Glomerular visceral epithelial cell (primary cell): ENCODE measurements around the gene SCAF11.

Experiments
- DNase-seq: peaks from one replicate; pipeline ENCODE4 v3.0.0-alpha.2; 2016; ENCODE audit errors: extremely low spot score

SCAF11 gene

DNA sequence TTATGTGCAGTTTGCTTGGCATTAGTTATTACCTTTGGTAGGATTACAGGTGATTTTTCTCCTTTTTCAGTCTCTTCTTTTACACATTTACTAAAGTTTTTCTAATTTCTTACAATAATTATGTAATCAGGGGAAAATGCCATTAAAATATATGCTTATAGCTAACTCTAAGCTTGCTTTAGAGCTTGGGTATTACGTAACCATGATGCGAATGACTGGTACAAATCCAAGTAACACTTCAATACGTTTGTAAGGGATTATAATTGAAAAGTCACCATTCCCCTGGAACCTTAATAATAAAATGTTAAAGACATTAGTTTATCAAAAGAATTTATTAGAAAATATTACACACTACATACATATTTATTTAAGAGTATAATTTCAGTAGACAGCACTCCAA, 71.6 kb downstream of the SCAF11 start:
- DNase-seq: no peak

GRCh38 chr12:45915405-45915804, 75.0 kb downstream of the SCAF11 start:
- DNase-seq: no peak

DNA sequence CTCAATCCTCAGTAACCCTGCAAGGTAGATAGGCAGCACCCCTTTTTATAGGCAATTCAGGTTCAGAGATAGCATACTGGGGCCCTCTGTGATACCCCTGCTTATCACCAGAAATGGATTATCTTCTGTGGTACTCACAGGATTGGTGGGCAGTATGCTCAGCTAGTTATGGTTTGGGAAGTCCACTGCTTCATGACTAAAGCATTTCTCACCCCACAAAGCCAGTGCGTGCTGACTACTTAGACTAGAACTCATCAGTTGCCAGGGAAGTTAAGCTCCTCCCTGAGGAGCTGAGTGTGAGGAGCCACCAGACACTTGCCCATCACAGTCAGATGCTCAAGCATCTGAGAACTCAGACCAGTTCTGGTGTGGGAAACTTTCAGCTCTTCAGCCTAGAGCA, 76.3 kb downstream of the SCAF11 start:
- DNase-seq: peak; percentile 73

GRCh38 chr12:45913631-45914030, 76.7 kb downstream of the SCAF11 start:
- no peak for DNase-seq

DNA sequence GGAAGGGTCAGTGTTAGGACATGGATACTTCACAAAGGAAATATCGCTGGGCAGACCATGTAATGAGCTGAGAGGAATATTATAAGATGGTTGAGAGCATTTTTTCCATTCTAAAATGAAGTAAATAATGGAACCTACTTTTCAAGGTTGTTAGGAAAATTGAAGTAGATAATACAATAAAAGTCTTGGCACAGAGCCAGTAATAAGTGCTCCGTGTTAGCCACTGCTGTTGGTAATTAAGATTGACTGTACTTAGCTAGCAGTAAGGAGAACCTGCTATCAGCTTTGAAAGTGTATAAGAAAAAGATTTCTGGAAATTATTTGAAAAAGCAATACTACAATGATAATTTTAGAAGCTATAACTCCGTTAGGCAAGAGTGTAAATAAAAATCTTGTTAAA, 77.6 kb downstream of the SCAF11 start:
- no peak for DNase-seq

GRCh38 chr12:45909041-45909713, 81.2 kb downstream of the SCAF11 start:
- no peak for DNase-seq

DNA sequence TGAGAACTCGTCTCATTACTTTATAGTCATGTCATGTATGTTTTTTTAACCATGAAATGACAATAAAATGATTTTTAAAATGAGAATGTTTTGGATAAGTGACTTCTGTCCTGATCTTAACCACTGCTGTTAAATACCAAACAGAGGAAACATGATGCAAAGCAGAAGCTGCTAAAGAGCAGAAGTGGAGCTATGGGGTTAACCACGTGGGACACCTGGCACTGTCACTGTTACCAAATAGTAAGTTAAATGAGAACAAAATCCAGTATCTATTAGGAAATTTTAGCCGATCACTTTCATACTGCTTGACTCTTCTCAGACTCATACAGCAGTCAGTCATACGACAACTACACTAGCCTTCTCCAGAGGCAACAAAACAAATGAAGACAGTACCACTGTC, 82.4 kb downstream of the SCAF11 start:
- DNase-seq: no peak

DNA sequence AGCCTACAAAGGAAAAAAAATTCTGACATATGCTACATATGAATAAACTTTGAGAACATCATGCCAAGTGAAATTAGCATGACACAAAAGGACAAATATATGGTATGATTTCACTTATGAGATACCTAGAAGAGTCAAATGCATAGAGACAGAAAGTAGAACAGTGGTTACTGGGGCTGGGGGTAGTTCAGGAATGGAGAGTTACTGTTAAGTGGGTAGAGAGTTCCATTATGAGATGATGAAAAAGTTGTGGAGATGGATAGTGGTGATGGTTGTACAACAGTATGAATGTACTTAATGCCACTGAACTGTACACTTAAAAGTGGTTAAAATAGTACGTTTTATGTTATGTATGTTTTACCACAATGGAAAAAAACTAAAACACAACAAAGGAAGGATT, 92.3 kb downstream of the SCAF11 start:
- DNase-seq: no peak

GRCh38 chr12:45895961-45896360, 94.4 kb downstream of the SCAF11 start:
- no peak for DNase-seq

DNA sequence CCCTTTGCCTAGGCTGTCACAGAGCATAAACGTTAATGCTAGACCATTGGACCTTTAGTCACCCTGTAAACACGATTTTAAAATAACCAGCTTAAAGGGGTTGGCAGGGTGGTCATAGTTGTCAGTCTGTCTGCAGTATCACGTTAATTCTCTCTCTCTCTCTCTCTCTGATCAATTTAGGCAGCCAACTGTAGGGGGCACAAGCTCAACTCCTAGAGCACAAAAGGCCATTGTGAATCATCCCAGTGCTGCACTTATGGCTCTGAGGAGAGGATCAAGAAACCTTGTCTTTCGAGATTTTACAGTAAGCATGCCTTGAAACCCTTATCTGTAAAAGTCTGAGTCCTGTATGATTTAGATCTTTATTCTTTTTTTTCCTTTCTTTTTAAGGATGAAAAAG, 97.1 kb downstream of the SCAF11 start:
- no peak for DNase-seq

DNA sequence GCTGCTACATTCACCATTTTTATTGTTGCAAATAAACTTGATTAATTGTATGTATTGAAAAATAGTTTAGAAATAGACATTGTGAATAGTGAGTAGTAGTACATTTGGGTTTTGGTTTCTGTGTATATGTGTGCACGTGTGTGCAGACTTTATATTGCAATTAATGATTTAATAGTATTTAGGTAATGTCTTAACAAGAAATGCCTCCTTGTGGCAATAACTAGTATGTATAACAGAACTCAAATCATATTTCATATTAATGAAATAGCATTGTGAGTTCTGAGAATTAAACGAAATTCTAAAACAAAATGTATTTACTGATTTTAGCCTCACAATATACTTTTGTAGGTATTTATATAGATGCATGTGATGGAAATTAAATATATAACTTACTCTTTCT, 100.1 kb downstream of the SCAF11 start:
- DNase-seq: no peak

DNA sequence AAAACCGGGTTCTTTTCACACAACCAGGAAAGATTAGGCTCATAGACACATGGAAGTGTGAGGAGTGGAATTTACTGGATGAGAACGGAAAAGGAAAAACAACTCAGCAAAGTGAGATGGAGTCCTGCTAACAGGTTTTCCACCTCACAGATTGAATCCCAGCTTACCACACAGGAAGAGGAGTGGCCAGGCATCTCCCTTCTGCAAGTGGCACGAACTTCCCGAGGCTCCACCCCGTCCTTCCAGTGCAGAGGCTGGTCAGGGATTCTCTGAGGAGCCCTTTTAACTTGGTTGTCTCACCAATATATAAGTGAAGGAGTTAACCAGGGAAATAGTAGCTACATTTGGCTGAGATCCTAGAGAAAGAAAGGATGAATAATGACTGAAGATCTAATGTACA, 102.8 kb downstream of the SCAF11 start:
- DNase-seq: no peak

- DNase-seq: no peak
Measured at GRCh38 chr12:45886685-45887084, 103.7 kb downstream of the SCAF11 start.

DNA sequence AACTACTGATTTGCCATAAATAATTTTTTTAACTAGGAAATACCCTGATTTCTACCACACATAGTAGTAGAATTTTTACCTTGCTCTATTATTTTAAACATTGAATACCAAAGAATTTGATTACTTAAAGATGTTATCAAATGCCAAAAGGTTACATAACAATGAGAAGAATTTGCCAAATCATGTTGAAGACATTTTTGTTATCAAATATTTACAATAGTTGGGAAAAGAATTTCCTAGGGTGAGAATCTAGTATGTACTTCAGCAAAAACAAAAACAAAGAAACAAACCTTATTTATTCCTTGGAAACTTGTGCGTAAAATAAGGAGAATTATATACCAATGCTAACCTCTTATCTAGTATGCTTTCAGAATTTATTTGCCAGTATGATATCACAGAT, 107.2 kb downstream of the SCAF11 start:
- no peak for DNase-seq

- DNase-seq: no peak
Measured at GRCh38 chr12:45880533-45880932, 109.8 kb downstream of the SCAF11 start.

DNA sequence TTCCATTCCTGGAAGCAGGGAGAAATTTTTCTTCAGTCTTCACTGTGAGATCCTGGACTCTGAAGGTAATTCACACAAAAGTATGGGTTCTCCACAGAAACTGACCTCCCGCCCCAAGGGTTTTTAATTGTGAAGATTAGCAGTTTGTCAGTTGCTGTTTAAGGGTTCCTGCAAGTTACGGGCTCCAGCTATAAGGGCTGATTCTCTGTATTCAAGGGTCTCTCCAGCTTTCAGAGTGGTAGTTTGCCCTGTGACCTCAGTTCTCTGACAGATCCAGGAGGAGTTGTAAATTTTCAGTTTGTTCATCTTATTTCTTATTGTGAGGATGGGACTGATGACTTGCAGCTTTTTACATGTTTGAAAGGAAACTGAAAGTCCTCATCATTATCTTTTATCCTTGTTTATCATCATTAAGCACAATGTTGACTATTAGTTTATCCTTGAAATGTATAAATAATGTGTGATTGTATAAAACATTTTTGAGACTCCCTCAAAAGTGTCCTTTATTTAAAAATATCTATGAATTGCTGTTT, 110.9 kb downstream of the SCAF11 start:
- no peak for DNase-seq

DNA sequence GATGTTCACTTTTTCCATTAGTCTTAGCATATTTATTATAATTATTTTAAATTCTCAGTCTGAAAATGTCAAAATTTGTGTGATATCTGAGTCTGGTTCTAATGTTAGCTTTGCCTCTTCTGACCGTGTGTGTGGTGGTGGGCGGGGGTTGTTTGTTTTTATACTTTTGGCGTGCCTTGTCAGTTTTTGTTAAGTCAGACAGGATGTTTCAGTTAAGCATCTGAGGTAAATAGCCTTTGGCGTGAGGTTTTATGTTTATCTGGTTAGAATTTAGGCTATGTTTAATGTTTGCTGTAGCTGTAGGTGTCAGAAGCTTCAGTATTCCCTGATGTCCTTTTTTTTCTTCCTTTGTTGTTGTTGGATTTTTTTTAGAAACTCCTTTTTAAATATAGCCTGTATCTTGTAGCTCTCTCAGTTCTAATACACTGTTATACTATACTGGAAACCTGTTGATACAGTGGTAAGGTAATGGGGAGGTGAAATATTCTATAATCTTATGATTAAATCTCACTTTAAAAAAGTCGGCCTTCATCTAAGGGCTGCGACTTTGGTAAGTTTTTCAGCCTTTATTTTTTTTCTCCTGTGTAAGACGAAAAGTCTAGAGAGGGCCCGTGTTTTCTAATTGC, 111.6 kb downstream of the SCAF11 start:
- DNase-seq: no peak

- no peak for DNase-seq
Measured at GRCh38 chr12:45877069-45877468, 113.3 kb downstream of the SCAF11 start.

GRCh38 chr12:45872446-45872845, 117.9 kb downstream of the SCAF11 start:
- DNase-seq: no peak
